GDM1 (cell line): ENCODE measurements around the gene UGT2B15.
"Not testable (repeated sequence)": the region's sequence is repeated elsewhere in the genome, so short reads cannot be mapped to it uniquely, and the experiment has no call there.

Source experiments
- DNase-seq: peaks from one replicate; lab custom pipeline; 2025; lab: John Stamatoyannopoulos, UW

UGT2B15 gene

DNA sequence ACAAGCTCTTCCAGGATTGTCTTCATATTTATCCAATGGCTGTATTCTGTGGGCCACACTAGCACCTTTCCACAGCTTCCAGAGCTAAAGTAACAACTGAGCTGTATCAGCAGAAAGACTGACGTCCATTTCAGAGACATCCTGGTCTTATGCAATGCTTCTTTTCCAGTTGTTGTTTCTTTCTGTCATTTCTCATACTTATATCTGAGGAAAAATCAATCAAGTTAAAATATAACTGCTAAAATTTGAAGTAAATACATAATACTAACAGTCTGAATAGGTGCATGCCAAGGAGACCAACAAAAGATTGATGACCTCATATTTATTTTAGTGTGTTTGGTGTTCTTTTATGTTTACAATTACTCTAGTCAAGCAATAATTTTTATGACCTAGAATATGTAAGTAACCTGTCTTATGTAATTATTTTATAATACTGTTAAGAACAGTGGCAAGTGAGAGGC lies at the start of gene UGT2B15:
Gene UGT2B15 (minus strand): TSS at position 174 of the 461 bp plus-strand sequence. CDS start 34 bp downstream, at position 140.
- DNase-seq = not testable (repeated sequence)

DNA sequence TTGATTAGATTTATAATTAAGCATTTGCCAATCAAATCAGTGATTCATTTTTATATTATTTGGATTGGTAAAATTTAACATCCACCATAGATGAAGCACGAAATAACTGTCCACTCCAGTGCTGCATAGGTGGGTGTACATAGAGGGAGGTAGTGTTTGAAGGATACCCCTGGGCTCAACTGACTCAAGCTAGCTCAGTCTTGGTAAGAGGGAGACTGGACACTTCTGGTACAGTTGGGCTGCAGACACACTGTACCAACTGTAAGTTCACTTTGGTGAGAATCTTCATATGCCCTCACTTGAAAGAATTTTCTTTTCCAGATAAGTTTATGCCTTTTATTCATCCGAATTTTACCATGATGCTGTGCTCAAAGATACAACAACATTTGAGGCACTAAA lies 48.6 kb upstream of the UGT2B15 start:
- DNase-seq = no peak

DNA sequence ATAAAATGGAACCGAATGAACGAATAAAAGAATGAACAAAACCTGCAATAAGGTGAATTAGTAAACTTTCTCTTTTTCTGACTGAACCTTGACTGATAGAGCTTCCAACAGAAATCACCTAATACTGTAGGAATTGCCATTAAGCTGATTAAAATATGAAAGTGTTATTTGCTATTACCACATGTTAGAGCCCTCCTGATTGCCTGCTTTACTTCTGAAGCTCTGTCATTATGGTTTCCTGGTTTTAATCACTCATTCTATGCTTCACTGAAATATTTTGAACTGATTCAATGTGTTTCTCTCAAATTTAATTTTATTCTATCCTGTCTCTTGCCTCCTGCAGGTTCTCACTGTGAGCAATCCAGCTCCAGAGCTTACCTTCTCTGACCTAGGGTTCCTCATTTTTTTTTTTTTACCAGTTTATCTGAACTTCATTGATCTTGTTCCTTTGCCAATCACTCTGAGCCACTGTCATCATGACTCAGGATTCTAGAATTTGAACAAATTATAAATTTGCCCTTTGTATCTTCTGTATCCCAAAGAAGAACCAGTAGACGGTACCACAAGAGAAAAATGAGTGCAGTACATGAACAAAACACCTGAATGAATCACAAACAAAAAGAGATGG lies 48.1 kb upstream of the UGT2B15 start:
- DNase-seq = no peak

DNA sequence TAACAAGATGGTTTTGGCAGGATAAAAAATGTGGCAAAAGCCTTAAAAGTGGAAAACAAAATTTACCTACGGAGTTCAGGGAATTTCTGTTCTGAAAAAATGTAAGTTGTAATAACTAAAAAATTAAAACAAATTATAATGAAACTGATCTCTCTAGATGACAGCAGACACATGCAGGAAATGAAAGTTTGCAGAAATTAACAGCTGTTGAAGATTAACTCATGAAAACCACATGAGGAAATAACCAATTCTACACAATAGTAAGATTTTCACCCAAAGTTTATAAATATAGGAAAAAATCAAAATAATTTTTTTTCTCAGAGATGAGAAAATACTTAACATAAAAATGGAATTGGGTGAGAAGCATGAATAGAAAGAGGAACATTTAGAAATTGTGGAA lies 47.5 kb upstream of the UGT2B15 start:
- no peak for DNase-seq

DNA sequence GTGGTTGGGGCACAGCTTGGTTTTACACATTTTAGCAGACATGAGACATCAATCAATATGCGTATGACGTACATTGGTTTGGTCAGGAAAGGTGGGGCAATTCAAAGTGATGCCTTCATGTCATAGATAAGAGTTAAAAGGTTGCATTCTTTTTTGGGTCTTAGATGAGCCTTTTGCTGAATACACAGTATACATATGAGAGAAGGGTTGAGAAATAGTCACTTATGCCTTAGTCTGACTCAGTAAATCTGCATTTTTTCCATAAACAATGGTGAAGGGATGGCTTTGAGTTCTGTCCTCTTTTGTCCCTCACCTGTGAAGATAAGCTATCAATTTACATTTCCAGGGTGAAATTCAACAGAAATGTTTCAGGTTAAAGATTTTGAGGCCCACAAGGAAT lies 43.9 kb upstream of the UGT2B15 start:
- DNase-seq = no peak

DNA sequence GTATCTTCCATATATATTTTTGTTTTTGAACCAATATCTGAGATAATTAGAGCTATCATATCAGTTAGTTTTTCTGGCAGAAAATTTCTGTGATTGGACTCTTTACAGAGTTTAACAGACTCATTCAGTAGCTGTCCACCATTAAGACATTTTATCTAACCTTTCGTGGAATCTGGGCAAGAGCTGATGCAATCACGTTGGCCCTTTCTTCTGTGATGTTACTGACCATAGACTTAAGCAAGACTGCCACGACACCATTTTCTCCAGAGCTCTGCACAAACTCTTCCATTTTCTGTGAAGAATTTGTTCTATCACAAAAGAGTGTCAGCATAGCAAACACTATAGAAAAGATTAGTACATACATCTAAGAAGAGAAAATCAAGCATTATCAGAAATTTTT lies 41.8 kb upstream of the UGT2B15 start:
- DNase-seq = no peak

DNA sequence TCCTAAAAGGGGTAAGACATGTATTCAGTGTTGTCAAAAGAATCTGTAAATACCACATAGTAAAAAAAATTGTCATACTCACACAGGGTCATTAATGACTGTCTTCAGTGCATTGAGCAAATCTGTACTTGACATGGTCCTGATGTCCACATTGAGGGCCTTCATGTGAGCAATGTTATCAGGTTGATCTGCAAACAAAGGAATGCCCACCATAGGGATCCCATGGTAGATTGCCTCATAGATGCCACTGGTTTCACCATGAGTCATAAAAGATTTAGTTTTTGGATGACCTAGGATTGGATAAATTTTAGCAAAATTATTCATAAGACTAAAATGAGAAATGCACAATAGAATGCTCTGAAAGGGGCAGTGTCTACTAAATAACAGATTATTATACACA lies 38.1 kb upstream of the UGT2B15 start:
- DNase-seq = no peak

DNA sequence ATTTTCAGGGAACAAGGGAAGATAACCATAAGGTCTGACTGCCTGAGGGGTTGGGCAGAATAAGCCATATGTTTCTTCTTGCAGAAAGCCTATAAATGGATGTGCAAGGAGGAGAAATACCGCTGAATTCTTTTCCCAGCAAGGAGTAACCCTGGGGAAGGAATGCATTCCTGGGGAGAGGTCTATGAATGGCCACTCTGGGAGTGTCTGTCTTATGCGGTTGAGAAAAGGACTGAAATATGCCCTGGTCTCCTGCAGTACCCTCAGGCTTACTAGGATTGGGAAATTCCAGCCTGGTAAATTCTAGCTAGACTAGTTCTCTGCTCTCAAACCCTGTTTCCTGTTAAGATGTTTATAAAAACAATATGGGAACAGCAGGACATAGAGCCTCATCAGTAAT lies 32.7 kb upstream of the UGT2B15 start:
- not testable (repeated sequence) for DNase-seq

DNA sequence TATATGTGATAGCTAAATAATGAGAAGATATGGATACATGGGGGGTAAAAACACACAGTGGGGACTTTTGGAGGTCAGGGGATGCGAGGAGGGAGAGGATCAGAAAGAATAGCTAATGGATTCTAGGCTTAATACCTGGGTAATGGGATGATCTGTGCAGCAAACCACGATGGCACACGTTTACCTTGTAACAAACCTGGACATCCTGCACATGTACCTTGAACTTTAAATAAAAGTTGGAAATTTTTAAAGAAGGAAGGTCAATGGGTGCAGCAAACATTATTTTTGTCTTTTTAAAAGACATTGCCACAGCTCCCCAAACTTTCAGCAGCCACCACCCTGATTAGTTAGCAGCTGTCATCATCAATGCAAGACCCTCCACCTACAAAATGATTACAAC lies 29.7 kb upstream of the UGT2B15 start:
- no peak for DNase-seq

DNA sequence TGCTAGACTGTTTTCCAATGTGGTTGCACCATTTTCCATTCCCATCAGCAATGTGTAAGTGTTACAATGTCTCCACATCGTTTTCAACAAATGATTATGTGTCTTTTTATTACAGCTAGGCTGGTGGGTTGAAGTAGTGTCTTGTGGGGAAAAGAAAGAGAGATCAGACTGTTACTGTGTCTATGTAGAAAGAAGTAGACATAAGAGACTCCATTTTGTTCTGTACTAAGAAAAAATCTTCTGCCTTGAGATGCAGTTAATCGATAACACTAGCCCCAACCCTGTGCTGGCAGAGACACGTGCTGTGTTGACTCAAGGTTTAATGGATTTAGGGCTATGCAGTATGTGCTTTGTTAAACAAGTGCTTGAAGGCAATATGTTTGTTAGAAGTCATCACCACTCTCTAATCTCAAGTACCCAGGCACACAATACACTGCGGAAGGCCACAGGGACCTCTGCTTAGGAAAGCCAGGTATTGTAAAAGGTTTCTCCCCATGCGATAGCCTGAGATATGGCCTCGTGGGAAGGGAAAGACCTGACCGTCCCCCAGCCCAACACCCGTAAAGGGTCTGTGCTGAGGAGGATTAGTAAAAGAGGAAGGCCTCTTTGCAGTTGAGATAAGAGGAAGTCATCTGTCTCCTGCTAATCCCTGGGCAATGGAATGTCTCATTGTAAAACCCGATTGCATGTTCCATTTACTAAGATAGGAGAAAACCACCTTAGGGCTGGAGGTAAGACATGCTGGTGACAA lies 23.0 kb upstream of the UGT2B15 start:
- no peak for DNase-seq

DNA sequence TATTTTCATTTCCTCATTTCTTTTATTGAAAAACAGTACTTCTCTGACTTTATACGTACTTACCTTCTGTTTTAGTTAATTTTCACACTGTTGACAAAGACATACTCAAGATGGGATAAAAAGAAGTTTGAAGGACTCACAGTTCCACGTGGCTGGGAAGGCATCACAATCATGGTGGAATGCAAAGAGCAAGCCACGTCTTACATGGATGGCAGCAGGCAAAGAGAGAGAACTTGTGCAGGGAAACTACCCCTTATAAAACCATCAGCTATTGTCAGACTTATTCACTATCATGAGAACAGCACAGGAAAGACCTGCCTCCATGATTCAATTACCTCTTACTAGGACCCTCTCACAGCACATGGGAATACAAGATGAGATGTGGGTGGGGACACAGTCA lies 20.7 kb upstream of the UGT2B15 start:
- no peak for DNase-seq

DNA sequence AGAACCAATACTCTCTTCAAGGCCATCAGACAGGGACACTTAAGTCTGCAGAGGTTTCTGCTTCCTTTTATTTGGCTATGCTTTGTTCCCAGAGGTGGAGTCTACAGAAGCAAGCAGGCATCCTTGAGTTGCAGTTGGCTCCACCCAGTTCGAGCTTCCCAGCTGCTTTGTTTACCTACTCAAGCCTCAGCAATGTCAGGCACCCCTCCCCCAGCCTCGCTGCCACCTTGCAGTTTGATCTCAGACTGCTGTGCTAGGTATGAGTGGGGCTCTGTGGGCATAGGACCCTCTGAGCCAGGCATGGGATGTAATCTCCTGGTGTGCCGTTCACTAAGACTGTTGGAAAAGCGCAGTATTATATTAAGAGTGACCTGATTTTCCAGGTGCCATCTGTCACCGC lies 12.6 kb upstream of the UGT2B15 start:
- no peak for DNase-seq

DNA sequence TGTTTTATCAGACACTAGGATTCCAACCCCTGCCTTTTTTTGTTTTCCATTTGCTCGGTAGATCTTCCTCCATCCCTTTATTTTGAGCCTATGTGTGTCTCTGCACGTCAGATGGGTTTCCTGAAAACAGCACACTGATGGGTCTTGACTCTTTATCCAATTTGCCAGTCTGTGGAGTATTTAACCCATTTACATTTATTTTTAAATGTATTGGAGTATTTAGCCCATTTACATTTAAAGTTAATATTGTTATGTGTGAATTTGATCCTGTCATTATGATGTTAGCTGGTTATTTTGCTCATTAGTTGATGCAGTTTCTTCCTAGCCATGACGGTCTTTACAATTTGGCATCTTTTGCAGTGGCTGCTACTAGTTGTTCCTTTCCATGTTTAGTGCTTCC lies 10.8 kb upstream of the UGT2B15 start:
- not testable (repeated sequence) for DNase-seq

DNA sequence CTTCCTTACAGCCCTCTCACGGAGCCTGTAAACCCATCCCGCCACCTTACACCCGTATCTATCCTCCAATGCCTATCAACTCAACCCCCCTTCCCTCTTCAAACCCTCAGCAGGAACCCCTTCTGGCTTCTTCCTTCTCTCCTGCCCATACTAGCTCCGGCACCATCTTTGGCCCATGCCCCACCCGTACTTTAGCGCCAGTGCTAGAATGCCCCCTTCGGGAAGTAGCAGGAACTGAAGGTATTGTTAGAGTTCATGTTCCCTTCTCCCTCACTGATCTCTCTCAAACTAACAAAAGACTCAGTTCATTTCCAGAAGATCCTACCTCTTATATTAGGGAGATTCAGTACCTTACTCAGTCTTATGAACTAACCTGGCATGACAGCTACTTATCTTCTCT lies 2.7 kb upstream of the UGT2B15 start:
- no peak for DNase-seq

DNA sequence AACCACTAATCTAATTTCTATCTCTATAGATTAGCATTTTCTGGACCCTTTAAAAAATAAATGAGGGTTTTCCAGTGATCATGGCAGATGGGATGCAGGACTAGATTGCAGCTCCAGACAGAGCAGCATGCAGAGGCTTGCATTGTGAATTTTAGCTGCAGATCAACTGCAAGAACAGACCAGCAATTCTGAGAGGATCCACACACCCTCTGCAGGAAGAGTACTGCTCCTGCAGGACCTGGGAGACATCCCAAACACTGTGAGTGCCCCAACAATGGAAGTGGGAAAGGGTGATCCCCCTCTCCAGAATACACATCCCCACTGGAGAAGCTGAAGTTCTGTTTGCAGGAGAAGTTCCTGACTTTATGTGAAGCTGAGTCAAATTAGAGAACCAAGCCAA lies 765 bp upstream of the UGT2B15 start:
- not testable (repeated sequence) for DNase-seq

DNA sequence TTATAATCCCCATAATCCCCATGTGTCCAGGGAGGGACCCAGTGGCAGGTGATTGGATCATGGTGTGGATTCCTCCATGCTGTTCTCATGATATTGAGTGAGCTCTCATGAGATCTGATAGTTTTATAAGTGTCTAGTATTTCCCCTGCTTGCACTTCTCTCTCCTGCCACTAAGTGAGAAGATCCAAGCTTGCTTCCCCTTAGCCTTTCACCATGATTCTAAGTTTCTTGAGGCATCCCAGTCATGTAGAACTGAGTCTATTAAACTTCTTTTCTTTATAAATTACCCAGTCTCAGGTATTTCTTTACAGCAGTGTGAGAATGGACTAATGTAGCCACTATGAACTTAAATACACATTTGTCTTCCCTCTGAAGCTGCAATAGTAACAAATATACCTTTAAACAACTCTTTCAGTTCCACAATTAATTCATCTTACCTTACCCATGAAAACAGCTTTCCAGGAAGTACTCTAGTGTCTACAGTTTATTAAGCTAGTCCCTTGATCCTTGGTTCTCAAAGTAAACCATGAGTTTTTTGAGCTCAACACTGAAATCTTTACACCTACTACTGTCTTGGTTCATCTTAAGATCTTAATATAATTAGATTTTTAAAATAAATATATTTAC lies 1.8 kb downstream of the UGT2B15 start:
- DNase-seq = not testable (repeated sequence)

DNA sequence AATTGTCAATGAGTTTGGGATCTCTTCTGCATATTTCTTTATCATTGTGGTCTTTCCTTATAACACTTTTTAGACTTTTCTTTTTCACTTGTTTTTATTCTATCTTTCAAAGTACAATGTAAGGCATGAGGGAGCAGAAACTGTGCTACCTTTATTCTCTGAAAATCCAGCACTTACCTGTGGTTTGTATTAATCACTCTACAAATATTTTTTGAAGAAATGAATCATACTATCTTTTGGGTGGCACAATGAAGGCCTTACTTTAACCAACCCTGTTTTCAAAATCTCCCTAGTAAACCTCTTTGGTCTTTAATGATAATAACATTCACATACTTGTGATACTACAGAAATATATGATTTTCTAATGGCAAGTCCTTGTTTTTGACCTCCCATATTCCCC lies 2.9 kb downstream of the UGT2B15 start:
- not testable (repeated sequence) for DNase-seq

DNA sequence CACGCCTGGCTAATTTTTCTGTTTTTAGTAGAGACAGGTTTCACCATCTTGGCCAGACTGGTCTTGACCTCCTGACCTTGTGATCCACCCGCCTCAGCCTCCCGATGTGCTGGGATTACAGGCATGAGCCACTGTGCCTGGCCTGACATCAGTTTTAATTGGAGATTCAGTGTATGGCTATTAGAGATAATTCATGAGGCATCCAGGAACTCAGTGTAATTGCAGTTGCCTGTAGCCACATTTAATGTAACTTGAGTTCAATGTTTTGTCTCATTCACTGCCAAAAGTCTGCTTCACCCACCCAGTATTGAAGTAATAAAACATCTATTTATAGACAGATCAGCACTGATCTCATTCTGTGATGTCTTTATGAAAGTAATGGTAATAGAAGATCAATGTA lies 5.7 kb downstream of the UGT2B15 start:
- DNase-seq = not testable (repeated sequence)

DNA sequence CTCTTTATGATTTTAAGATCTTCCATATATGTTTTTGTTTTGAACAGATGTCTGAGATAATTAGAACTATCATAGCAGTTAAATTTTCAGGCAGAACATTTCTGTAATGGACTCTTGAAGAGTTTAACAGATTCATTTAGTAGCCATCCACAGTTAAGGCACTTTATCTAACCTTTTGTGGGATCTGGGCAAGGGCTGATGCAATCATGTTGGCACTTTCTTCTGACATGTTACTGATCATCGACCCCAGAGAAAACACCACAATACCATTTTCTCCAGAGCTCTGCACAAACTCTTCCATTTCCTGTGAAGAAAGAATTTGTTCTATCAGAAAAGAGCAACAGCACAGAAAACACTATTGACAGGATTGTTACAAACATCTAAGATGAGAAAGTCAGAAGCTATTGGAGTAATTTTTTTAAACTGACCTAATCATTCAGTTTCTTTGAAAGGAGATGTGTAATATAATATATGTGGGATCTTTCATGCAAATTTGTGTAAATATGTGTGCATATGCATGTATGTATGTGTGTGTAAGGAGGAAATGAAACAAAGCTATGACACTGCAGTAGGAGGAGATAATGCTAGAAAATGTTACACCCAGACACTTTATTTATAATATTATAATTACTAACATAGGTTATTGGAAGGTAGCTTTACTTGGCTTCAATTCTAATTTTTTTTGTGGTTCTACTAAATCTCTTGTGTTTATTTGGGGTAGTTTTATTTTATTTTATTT lies 7.4 kb downstream of the UGT2B15 start:
- not testable (repeated sequence) for DNase-seq

DNA sequence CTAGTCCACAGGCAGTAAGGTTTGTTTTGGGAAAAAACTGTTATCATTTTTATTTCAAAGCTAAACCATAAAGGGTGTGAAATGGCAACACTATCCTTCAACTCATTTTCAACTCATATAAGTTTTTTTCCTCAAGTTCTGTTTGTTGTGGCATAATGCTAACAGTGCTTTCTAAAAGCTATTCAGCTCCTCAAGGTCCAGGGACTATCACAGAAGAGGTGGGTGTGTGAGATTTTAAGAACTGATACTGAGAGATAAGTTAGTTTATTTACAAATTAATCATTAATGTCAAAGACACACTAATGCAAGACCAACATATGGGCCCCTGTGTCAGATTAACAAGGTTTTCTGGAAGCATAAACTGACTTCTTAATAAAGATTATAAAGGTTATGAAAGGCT lies 11.8 kb downstream of the UGT2B15 start:
- DNase-seq = no peak

DNA sequence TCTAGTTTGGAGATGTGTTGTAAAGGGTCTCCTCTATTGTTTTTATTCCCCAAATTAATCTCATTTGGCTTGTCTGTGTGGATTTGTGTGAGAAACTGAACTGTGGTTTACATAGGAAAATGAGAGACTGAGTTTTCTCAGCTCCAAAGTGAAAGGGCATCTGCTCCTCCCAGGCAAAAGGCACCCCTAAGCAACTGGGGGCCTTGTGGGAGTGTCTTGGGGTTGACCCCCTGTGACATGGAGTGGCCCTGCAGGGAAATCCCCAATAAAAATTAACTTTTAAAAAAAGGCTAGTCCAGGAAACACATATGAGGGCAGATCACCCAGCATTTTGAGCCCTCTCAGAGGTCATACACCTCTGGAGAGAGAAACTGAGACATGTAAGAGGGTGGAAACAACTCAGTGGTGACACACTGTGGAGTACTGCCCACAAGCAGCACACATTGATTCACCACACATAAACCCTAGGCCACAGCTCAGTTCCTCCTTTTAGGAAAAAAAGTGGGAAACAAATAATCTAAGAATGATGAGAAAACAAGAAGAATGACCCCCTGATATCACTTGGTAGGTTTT lies 13.3 kb downstream of the UGT2B15 start:
- not testable (repeated sequence) for DNase-seq

DNA sequence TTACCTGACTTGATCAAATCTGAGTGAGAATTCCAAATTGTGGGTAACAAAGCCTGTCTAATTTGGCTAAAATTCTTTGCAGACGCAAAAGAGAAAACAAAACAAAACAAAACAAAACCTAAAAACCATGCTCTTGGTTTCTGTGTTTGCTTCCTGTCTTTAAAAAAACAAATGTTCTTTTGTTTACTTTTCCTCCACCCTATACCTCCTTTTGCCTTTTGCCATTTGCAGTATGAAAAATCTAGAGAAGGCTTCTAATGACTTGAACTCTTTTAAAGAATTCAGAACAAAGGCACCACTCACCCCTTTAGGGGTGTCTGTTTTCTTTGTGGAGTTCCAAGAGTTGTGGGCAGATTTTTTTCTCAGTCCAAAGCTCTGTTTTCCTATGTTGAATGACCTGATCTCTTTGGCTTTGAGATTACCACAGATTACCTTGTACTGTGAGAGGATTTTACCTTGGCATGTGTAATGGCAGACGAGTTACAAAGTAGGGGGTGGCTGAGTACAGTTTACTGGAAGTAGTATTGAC lies 13.9 kb downstream of the UGT2B15 start:
- not testable (repeated sequence) for DNase-seq
